K562 (cell line): ENCODE data around the gene FBXO28.

Experiments
- CTCF ChIP-seq, 3 experiments: IDR thresholded peaks in 2 of 3; conservative IDR thresholded peaks in 1 of 3; 2 replicates each; pipeline ENCODE4 v1.5.1; 2011 to 2012; ENCODE audit warnings: low read length in 3 of 3, mild to moderate bottlenecking in 3 of 3, control low read depth in 2 of 3, improper control_type of control experiment in 1 of 3, inconsistent platforms in 1 of 3, low read depth in 1 of 3, mixed read lengths in 1 of 3, moderate library complexity in 1 of 3; ENCODE audit not compliant: insufficient read depth in 2 of 3
- EGR1 ChIP-seq: fragments of 450-650 bp; conservative IDR thresholded peaks from 2 replicates; pipeline ENCODE4 v1.6.1; 2017; ENCODE audit warnings: mild to moderate bottlenecking
- EZH2 ChIP-seq: IDR thresholded peaks from 2 replicates; pipeline ENCODE4 v1.6.1; 2012; ENCODE audit warnings: low read depth, mild to moderate bottlenecking, inconsistent platforms, low read length, borderline replicate concordance
- GTF2A2 ChIP-seq: IDR thresholded peaks from 2 replicates; pipeline ENCODE4 v1.6.1; 2016; ENCODE audit warnings: mild to moderate bottlenecking, missing genetic modification characterization, missing compliant biosample characterization
- HES1 ChIP-seq: fragments of 450-650 bp; IDR thresholded peaks from 2 replicates; pipeline ENCODE4 v1.6.1; 2016; ENCODE audit warnings: low read depth, mild to moderate bottlenecking, moderate library complexity
- KLF6 ChIP-seq: fragments of 250-450 bp; sonication (Bioruptor Pico); IDR thresholded peaks from 2 replicates; pipeline ENCODE4 v1.4.0; 2020; ENCODE audit warnings: mild to moderate bottlenecking, moderate library complexity, borderline replicate concordance
- TAF1 ChIP-seq: IDR thresholded peaks from 2 replicates; pipeline ENCODE4 v1.6.1; 2011; ENCODE audit warnings: mild to moderate bottlenecking, low read length, moderate library complexity; ENCODE audit not compliant: insufficient read depth, control insufficient read depth, severe bottlenecking; ENCODE audit errors: extremely low read depth
- TBL1XR1 ChIP-seq, 2 experiments: IDR thresholded peaks; 2 replicates each; pipeline ENCODE4 v1.6.1; 2012; ENCODE audit warnings: improper control_type of control experiment in 2 of 2, low read length in 2 of 2, mild to moderate bottlenecking in 1 of 2
- USF1 ChIP-seq: sonication (generic); formaldehyde crosslinking; IDR thresholded peaks from 2 replicates; pipeline ENCODE4 v1.9.0; 2022; ENCODE audit warnings: mild to moderate bottlenecking, missing genetic modification reagents
- ZNF212 ChIP-seq: fragments of 450-650 bp; formaldehyde crosslinking; IDR thresholded peaks from 2 replicates; pipeline ENCODE4 v1.4.0; 2020; ENCODE audit warnings: mild to moderate bottlenecking

- no peak for TF ChIP-seq TBL1XR1 (IDR thresholded peaks at IDR 0.05; ENCODE audit: low read length in 2 of 2)
- no peak for TF ChIP-seq HES1
- no peak for TF ChIP-seq GTF2A2 (tag)
- no peak for TF ChIP-seq CTCF (IDR thresholded peaks at IDR 0.05 in 2 of 3, conservative IDR thresholded peaks at IDR 0.05 in 1 of 3; ENCODE audit: insufficient read depth in 2 of 3, low read depth in 1 of 3, low read length in 3 of 3)
- TF ChIP-seq EZH2 = no peak
- no peak for TF ChIP-seq ZNF212 (CRISPR knock-in tag)
- TF ChIP-seq USF1 (CRISPR knock-in tag) = no peak
- TF ChIP-seq EGR1 = no peak
- TF ChIP-seq TAF1 = no peak
- no peak for TF ChIP-seq KLF6 (CRISPR knock-in tag)
Measured at GRCh38 chr1:224138198-224138597, 24.3 kb downstream of the FBXO28 start.
